Mesenchymal stem cell (in vitro differentiated cells and primary cell): ENCODE measurements around the gene ITIH3.
A peak's percentile ranks its signal among the peaks of the same experiment; 100 is the strongest.

ENCODE experiments used
- DNase-seq: peaks from one replicate; pipeline ENCODE4 v3.0.0-alpha.2; 2013
- H2AFZ ChIP-seq: one replicate; pipeline ENCODE4 v1.6.1; 2013; ENCODE audit warnings: low read depth, mild to moderate bottlenecking, control low read depth, inconsistent platforms, low read length, moderate library complexity
- H2AK5ac ChIP-seq: 2 replicates; pipeline ENCODE4 v1.6.1; 2013; ENCODE audit warnings: low read length, moderate library complexity, mild to moderate bottlenecking, inconsistent platforms; ENCODE audit not compliant: severe bottlenecking
- H2BK120ac ChIP-seq: one replicate; pipeline ENCODE4 v1.6.1; 2013; ENCODE audit warnings: low read depth, mild to moderate bottlenecking, inconsistent platforms, low read length, moderate library complexity
- H2BK12ac ChIP-seq, 2 experiments: one replicate each; pipeline ENCODE4 v1.6.1; 2013; ENCODE audit warnings: inconsistent platforms in 2 of 2, low read length in 2 of 2, mild to moderate bottlenecking in 2 of 2, moderate library complexity in 2 of 2, control low read depth in 1 of 2
- H2BK15ac ChIP-seq: one replicate; pipeline ENCODE4 v1.6.1; 2013; ENCODE audit warnings: mild to moderate bottlenecking, low read depth, inconsistent platforms; ENCODE audit not compliant: poor library complexity, severe bottlenecking
- H2BK5ac ChIP-seq: 2 replicates; pipeline ENCODE4 v1.6.1; 2013; ENCODE audit warnings: low read depth, mild to moderate bottlenecking, low read length, control low read depth, inconsistent platforms; ENCODE audit not compliant: poor library complexity, severe bottlenecking
- H3K14ac ChIP-seq, 2 experiments: one replicate each; pipeline ENCODE4 v1.6.1; 2013; ENCODE audit warnings: inconsistent platforms in 2 of 2, low read length in 2 of 2, control low read depth in 1 of 2, mild to moderate bottlenecking in 1 of 2, moderate library complexity in 1 of 2
- H3K18ac ChIP-seq, 2 experiments: one replicate each; pipeline ENCODE4 v1.6.1; 2013; ENCODE audit warnings: inconsistent platforms in 2 of 2, low read length in 2 of 2, control low read depth in 1 of 2, low read depth in 1 of 2, mild to moderate bottlenecking in 1 of 2
- H3K23ac ChIP-seq, 2 experiments: one replicate each; pipeline ENCODE4 v1.6.1; 2013; ENCODE audit warnings: inconsistent platforms in 2 of 2, low read length in 2 of 2, mild to moderate bottlenecking in 2 of 2, moderate library complexity in 2 of 2, control low read depth in 1 of 2
- H3K27ac ChIP-seq: 2 replicates; pipeline ENCODE4 v1.5.1; 2013; ENCODE audit warnings: mild to moderate bottlenecking, moderate library complexity, low read length, control low read depth, inconsistent platforms; ENCODE audit not compliant: poor library complexity, severe bottlenecking
- H3K27me3 ChIP-seq, 2 experiments: 2 replicates each; pipeline versions ENCODE4 v1.6.1 to v1.7.0; 2013; ENCODE audit warnings: low read length in 2 of 2, mild to moderate bottlenecking in 2 of 2, moderate library complexity in 2 of 2, control low read depth in 1 of 2, inconsistent platforms in 1 of 2; ENCODE audit not compliant: control insufficient read depth in 1 of 2, insufficient read depth in 1 of 2
- H3K36me3 ChIP-seq, 2 experiments: 2 replicates each; pipeline versions ENCODE4 v1.6.1 to v1.7.0; 2013; ENCODE audit warnings: low read length in 2 of 2, control low read depth in 1 of 2, inconsistent platforms in 1 of 2, low read depth in 1 of 2, mild to moderate bottlenecking in 1 of 2; ENCODE audit not compliant: insufficient read depth in 2 of 2, control insufficient read depth in 1 of 2
- H3K4ac ChIP-seq, 2 experiments: one replicate each; pipeline ENCODE4 v1.6.1; 2013; ENCODE audit warnings: inconsistent platforms in 2 of 2, low read length in 2 of 2, mild to moderate bottlenecking in 2 of 2, moderate library complexity in 2 of 2, control low read depth in 1 of 2, low read depth in 1 of 2
- H3K4me1 ChIP-seq: 2 replicates; pipeline ENCODE4 v1.6.1; 2013; ENCODE audit warnings: low read depth, low read length, control low read depth; ENCODE audit not compliant: control insufficient read depth, insufficient read depth
- H3K4me2 ChIP-seq: 2 replicates; pipeline ENCODE4 v1.6.1; 2013; ENCODE audit warnings: low read length, mild to moderate bottlenecking, inconsistent platforms; ENCODE audit not compliant: poor library complexity, severe bottlenecking
- H3K4me3 ChIP-seq, 2 experiments: 2 replicates each; pipeline versions ENCODE4 v1.5.1 to v1.7.0; 2013; ENCODE audit warnings: low read length in 2 of 2, mild to moderate bottlenecking in 2 of 2, control low read depth in 1 of 2, low read depth in 1 of 2; ENCODE audit not compliant: insufficient read depth in 1 of 2
- H3K79me1 ChIP-seq: replicated peaks from 2 replicates; pipeline ENCODE4 v1.6.1; 2013; ENCODE audit warnings: mild to moderate bottlenecking, control low read depth, low read length, inconsistent platforms; ENCODE audit not compliant: poor library complexity, severe bottlenecking
- H3K9ac ChIP-seq: 2 replicates; pipeline ENCODE4 v1.7.0; 2013; ENCODE audit warnings: mild to moderate bottlenecking, low read length, moderate library complexity
- H3K9me3 ChIP-seq: 2 replicates; pipeline ENCODE4 v1.7.0; 2013; ENCODE audit warnings: mild to moderate bottlenecking, low read length; ENCODE audit not compliant: control insufficient read depth
- H4K8ac ChIP-seq: one replicate; pipeline ENCODE4 v1.6.1; 2013; ENCODE audit warnings: inconsistent platforms, mild to moderate bottlenecking, low read length, moderate library complexity
- H4K91ac ChIP-seq: one replicate; pipeline ENCODE4 v1.6.1; 2013; ENCODE audit warnings: mild to moderate bottlenecking, low read length, inconsistent platforms
- WGBS: methylation state at CpG from one replicate; pipeline ENCODE4 v1.1.7; 2013; ENCODE audit warnings: mixed read lengths; 5-methylcytosine and 5-hydroxymethylcytosine counted together

The ITIH3 gene

GRCh38 chr3:52763466-52763865 lies 31.1 kb upstream of the ITIH3 start:
- WGBS = 100% methylated on average over 2 of the region's 2 CpGs
- Histone ChIP-seq H2BK120ac (no peak overlapping the region), H3K4ac (no peak overlapping the region), H3K4me2 (no peak overlapping the region), H2BK12ac (no peak overlapping the region), H3K27me3 (no peaks in the 10 kb centered on the region), H2AK5ac (no peak overlapping the region), H3K36me3 (peaks cover 18 to 76% of the 10 kb centered on the region in 2 experiments), H3K23ac (no peak overlapping the region), H3K4me1 (no peaks in the 10 kb centered on the region), H2BK5ac (no peak overlapping the region), H4K91ac (no peak overlapping the region), H2BK15ac (no peak overlapping the region), H3K9ac (no peak overlapping the region), H4K8ac (no peak overlapping the region), H3K4me3 (no peak overlapping the region), H3K18ac (no peak overlapping the region), H2AFZ (no peak overlapping the region), H3K9me3 (no peaks in the 10 kb centered on the region), H3K14ac (no peak overlapping the region), H3K27ac (no peak overlapping the region), H3K79me1 (peaks cover 5% of the 10 kb centered on the region)
- DNase-seq = no peak

GRCh38 chr3:52769786-52770455 lies 24.7 kb upstream of the ITIH3 start:
- Histone ChIP-seq H3K4ac (no peak overlapping the region), H3K36me3 (peaks cover 9 to 27% of the 10 kb centered on the region in 2 experiments), H3K4me3 (peak overlapping the region; percentile 92), H3K14ac (no peak overlapping the region), H3K27me3 (no peaks in the 10 kb centered on the region), H4K91ac (no peak overlapping the region), H4K8ac (no peak overlapping the region), H2BK12ac (no peak overlapping the region), H3K27ac (no peak overlapping the region), H3K9me3 (no peaks in the 10 kb centered on the region), H2BK15ac (no peak overlapping the region), H3K4me2 (peak overlapping the region; percentile 86), H3K4me1 (peaks cover 8% of the 10 kb centered on the region), H3K18ac (no peak overlapping the region), H2AFZ (no peak overlapping the region), H2BK5ac (no peak overlapping the region), H2BK120ac (no peak overlapping the region), H3K79me1 (peaks cover 8% of the 10 kb centered on the region), H2AK5ac (no peak overlapping the region), H3K23ac (no peak overlapping the region), H3K9ac (peak overlapping the region; percentile 93)
- 33% methylated on average over 12 of the region's 13 CpGs for WGBS
- DNase-seq = peak; percentile 14

DNA sequence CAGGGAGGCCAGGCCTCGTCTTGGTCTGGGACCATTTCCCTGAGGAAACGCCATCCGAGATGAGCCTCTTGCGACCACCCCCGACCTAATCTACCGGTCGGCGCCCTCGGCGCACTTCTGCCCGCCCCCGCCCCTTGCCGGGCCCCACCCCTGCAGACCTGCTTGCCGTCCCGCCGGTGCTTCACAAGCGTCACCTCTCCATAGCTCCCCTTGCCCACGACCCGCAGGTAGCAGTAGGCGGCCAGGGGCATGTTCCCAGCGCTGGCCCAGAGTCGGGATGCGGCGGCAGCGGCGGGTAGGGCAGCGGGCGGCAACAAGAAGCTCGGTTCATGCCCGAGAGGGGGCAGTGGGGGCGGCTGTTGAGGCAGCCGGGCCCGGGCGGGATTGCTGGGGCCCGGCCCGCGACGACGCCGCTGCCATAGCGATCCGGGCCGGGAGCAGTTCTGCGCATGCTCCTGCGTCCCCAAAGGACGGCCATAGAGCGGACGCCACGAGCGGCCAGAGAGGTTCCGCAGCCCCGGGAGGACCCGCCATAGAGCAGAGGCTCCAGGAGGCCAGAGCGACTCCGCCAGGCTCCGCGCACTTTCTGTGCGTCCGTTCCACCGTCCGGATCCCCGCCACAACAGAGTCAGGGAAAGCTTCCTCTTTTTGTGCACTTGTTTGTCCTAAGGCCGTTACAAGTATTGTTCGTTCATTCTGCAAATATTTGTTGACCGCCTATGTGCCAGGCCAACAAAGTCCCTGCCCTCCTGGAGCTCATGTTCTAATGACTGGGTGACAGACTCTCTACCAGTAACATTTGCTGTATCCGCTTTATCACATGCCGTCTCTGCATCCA lies 23.9 kb upstream of the ITIH3 start, which contains the start of gene NEK4:
TSS of gene NEK4 (minus strand) at position 445 of the 838 bp plus-strand sequence. CDS start at position 251, 194 bp downstream.
- Histone ChIP-seq H2BK120ac (no peak within 1 kb of the TSS), H2BK5ac (no peak within 1 kb of the TSS), H3K4me1 (peaks cover 8% of the 10 kb centered on the region), H3K14ac (peak within 1 kb of the TSS in 1 of 2 experiments; percentile 80), H3K27me3 (peaks cover 0 to 4% of the 10 kb centered on the region in 2 experiments), H3K18ac (peak within 1 kb of the TSS; percentile 59 to 65), H3K79me1 (peaks cover 8% of the 10 kb centered on the region), H3K27ac (no peak within 1 kb of the TSS), H4K8ac (peak within 1 kb of the TSS; percentile 91), H2BK15ac (peak within 1 kb of the TSS; percentile 91), H3K4me2 (peak within 1 kb of the TSS; percentile 86), H2AFZ (peak within 1 kb of the TSS; percentile 87), H3K36me3 (peaks cover 6 to 19% of the 10 kb centered on the region in 2 experiments), H4K91ac (no peak within 1 kb of the TSS), H3K23ac (peak within 1 kb of the TSS in 1 of 2 experiments; percentile 20), H2BK12ac (no peak within 1 kb of the TSS), H3K4ac (peak within 1 kb of the TSS; percentile 5 to 22), H3K4me3 (peak within 1 kb of the TSS; percentile 92), H2AK5ac (no peak within 1 kb of the TSS), H3K9ac (peak within 1 kb of the TSS; percentile 93), H3K9me3 (no peaks in the 10 kb centered on the region)
- 1% methylated on average over 65 of the region's 67 CpGs for WGBS
- DNase-seq = peak; percentile 89

- Histone ChIP-seq H3K4me1 (peaks cover 8% of the 10 kb centered on the region), H3K4me3 (peak overlapping the region in 1 of 2 experiments; percentile 92)
Measured at GRCh38 chr3:52771334-52771681, 23.3 kb upstream of the ITIH3 start.

More at GRCh38 chr3:52771334-52771681, 23.3 kb upstream of the ITIH3 start:
- Histone ChIP-seq H3K9ac (peak overlapping the region; percentile 93), H2BK12ac (no peak overlapping the region), H3K27me3 (peaks cover 0 to 9% of the 10 kb centered on the region in 2 experiments), H2BK5ac (no peak overlapping the region), H2AFZ (no peak overlapping the region), H3K23ac (no peak overlapping the region), H2BK15ac (no peak overlapping the region), H3K18ac (no peak overlapping the region), H3K36me3 (peaks cover 6 to 13% of the 10 kb centered on the region in 2 experiments), H2AK5ac (no peak overlapping the region), H2BK120ac (no peak overlapping the region), H3K79me1 (peaks cover 7% of the 10 kb centered on the region), H3K4me2 (peak overlapping the region; percentile 86), H3K14ac (no peak overlapping the region), H4K8ac (peak overlapping the region; percentile 75), H3K9me3 (no peaks in the 10 kb centered on the region), H3K4ac (no peak overlapping the region), H4K91ac (no peak overlapping the region), H3K27ac (no peak overlapping the region)
- DNase-seq = no peak
- 62% methylated on average over 5 of the region's 5 CpGs for WGBS
